Mucosa of descending colon (tissue), 3 donors: ENCODE measurements around the gene PGAP1. TPM values are rescaled to one million over a fixed set of nuclear protein-coding genes. Genes with fewer than 3 reads are reported as not detected.

Experiments
- ATAC-seq: fragments of 200-7000 bp; cut with Tn5 transposase; one replicate; pipeline ENCODE4 v1.9.1; 2020; ENCODE audit warnings: mild to moderate bottlenecking, moderate library complexity
- DNase-seq, 3 donors: peaks; one replicate each; pipeline ENCODE4 v3.0.0-alpha.2; 2020
- H3K36me3 ChIP-seq: fragments of 200-600 bp; one replicate; pipeline ENCODE4 v1.8.0; 2021; ENCODE audit warnings: low read depth, mild to moderate bottlenecking
- H3K4me1 ChIP-seq: fragments of 200-600 bp; one replicate; pipeline ENCODE4 v1.8.0; 2021; ENCODE audit warnings: low read depth, mild to moderate bottlenecking
- H3K4me3 ChIP-seq: fragments of 200-600 bp; one replicate; pipeline ENCODE4 v1.8.0; 2021; ENCODE audit warnings: mild to moderate bottlenecking
- H3K9me3 ChIP-seq: fragments of 200-600 bp; one replicate; pipeline ENCODE4 v1.8.0; 2021; ENCODE audit warnings: mild to moderate bottlenecking
- CTCF ChIP-seq: fragments of 200-600 bp; IDR thresholded peaks from one replicate; pipeline ENCODE4 v1.8.0; 2022; ENCODE audit warnings: antibody characterized with exemption, mild to moderate bottlenecking
- intact Hi-C, 2 donors: fragments of 100-400 bp; cut with DNase I in 1 of 2; cut with micrococcal nuclease in 1 of 2; formaldehyde crosslinking; loops; one replicate each; pipeline versions ENCODE4 v1.11.0 to v1.11.1; 2022; cut with DNase I, micrococcal nuclease
- total RNA-seq, 3 donors: library from RNA; stranded (reverse); fragmentation: NEBNext Ultra II Directional in 2 of 3; extraction: Animal tissue kit (Norgen Biotek cat#: 25700) in 2 of 3; gene quantifications; one replicate each; pipeline versions ENCODE4 v1.2.1 to v1.2.4, GENCODE V29; 2021 to 2023
- donor health status: DM: no; HTN: no; CAD: no; lungs with moderate emphysema.
- donor health status: DM: no; HTN: no; CAD: no.
- donor health status: DM: no; HTN: yes; CAD: no.

The PGAP1 gene
- total RNA-seq, 3 donors from 2014 or later = 14.0 to 22.1 (median 15.5) TPM

GRCh38 chr2:196836440-196836839, 90.1 kb downstream of the PGAP1 start:
- no peaks in the 10 kb centered on the region for H3K9me3 ChIP-seq
- no peak overlapping the region for H3K4me3 ChIP-seq
- H3K4me1 ChIP-seq = no peaks in the 10 kb centered on the region
- H3K36me3 ChIP-seq = no peaks in the 10 kb centered on the region
- DNase-seq (no peak), ATAC-seq (no peak)
- intact Hi-C loops = no loop called here
- TF ChIP-seq CTCF = no peak

GRCh38 chr2:196830701-196831100, 95.8 kb downstream of the PGAP1 start:
- H3K4me1 ChIP-seq = no peaks in the 10 kb centered on the region
- H3K4me3 ChIP-seq = no peak overlapping the region
- intact Hi-C loops = no loop called here
- no peaks in the 10 kb centered on the region for H3K36me3 ChIP-seq
- no peak for TF ChIP-seq CTCF
- no peak for ATAC-seq
- no peak for DNase-seq
- H3K9me3 ChIP-seq = no peaks in the 10 kb centered on the region

GRCh38 chr2:196827356-196827755, 99.2 kb downstream of the PGAP1 start:
- H3K9me3 ChIP-seq = no peaks in the 10 kb centered on the region
- no peak for DNase-seq
- intact Hi-C loops = no loop called here
- no peak overlapping the region for H3K4me3 ChIP-seq
- TF ChIP-seq CTCF = no peak
- no peak for ATAC-seq
- no peaks in the 10 kb centered on the region for H3K36me3 ChIP-seq
- no peaks in the 10 kb centered on the region for H3K4me1 ChIP-seq

- no peaks in the 10 kb centered on the region for H3K36me3 ChIP-seq
- intact Hi-C loops = no loop called here
- no peak overlapping the region for H3K4me3 ChIP-seq
- DNase-seq (no peak), ATAC-seq (no peak)
- no peaks in the 10 kb centered on the region for H3K4me1 ChIP-seq
- no peaks in the 10 kb centered on the region for H3K9me3 ChIP-seq
- TF ChIP-seq CTCF = no peak
Measured at GRCh38 chr2:196823750-196824522, 102.6 kb downstream of the PGAP1 start.

- Histone ChIP-seq H3K4me1 (no peaks in the 10 kb centered on the region), H3K9me3 (peaks cover 15% of the 10 kb centered on the region), H3K4me3 (no peak overlapping the region), H3K36me3 (no peaks in the 10 kb centered on the region)
- DNase-seq (no peak), ATAC-seq (no peak)
- intact Hi-C loops = no loop called here
- TF ChIP-seq CTCF = no peak
Measured at GRCh38 chr2:196821195-196821594, 105.3 kb downstream of the PGAP1 start.
